Stimulated activated CD4-positive, alpha-beta T cell treated with anti-CD3 and anti-CD28 coated beads, Interleukin-12 subunit alpha, Interleukin-12 subunit beta, amount 100 ng/mL, for 24 hours (primary cell): ENCODE measurements around the gene KRT20.

ENCODE experiments used
- DNase-seq, 2 experiments: peaks; one replicate each; pipeline ENCODE4 v3.0.0-alpha.2; 2020; ENCODE audit warnings: low read depth in 2 of 2

Gene KRT20

DNA sequence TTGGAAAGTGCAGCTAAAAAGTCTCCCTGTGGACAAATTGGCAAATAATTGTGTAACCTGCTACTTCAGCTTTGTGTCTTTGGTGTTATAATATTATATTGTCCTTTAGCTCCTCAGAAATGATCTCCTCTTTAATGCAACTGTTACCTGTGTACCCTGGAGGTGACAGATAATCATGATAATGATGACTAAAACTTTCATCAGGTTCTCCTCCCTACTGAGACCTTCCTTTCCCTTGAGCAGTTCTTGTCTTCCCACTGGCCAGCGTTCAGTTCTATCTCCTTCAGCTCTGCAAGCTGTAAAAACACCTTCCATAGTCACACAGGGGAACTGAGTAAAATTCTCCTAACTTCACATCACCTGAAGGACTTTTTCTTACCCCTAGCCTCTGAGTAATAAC is 32.7 kb downstream of the KRT20 start:
- no peak for DNase-seq

DNA sequence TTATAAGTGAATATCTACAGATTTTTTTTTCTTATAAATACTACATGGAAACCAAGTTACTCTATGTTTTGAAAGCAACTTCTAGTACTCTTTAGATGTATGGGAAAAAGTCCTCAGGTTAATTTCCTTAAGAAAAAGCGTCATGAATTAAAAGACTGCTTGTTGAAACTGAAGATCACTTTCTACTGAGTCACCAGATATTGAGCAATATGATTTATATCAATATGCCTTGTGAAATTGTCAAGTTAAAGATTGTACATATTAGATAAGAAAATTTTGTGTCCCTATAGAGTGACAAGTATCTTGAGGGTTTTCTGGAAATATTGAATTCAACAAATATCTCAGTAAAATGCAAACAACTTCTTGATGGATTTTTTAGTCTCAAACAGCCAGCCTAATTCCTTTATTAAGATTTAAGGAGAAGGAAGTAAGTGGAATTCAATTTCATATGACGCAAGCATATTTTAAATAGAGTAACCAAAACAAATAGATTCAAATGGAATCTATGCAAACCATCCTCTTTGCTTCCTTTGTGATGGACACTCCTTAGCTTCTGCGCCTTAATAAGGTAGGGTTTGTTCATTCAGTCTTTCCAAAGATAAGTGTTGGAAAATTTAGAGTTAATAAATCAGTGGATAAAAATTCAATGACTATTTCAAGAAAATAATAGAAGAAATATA is 34.6 kb downstream of the KRT20 start:
- DNase-seq, result no peak

DNA sequence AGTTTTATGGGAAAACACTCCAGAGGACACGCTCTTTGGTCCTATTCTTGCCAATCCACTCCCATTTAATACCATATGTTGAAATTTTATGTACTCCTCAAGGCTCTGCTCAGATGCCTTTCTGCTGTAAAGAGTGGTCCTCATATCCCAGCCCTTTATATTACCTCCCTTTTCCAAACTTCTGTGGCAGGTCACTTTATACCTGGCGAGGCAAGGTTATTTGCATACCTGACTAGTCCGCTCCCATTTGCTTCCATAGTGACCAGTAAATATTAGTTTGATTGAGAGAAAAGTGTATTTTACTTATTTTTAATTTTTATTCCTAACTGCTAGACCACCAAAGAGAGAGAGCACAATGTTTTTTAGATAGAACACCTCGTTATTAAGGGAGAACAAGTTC is 35.3 kb downstream of the KRT20 start:
- no peak for DNase-seq

DNA sequence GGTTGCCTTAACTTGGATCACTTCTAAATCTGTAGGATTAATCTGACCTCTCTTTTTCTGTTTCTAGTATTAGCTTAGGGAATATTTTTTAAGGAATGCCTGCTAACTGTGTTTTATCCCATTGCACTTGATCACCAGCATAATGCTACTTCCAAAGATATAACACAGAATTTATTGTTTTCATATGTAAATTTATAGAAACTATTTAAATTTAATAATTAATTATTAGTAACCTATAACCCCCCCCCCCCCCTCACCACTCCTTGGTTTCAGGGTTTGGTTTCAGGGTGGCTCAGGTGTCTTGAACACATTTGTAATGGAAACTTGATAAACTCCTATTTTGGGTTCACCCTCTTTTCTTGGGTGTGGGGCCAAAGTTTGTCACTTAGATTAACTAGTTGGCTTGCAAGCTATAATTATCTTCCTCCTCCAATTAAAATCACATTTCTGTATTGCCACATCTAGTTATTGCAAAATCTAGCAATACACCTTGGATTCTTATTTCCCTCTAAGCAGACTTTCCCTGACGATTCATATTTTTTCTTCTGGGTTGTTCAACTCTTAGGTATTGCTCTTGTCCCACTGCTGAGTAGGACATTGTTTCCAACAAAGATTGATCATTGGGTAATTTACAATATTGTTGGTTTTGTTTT is 36.3 kb downstream of the KRT20 start:
- DNase-seq, result no peak

DNA sequence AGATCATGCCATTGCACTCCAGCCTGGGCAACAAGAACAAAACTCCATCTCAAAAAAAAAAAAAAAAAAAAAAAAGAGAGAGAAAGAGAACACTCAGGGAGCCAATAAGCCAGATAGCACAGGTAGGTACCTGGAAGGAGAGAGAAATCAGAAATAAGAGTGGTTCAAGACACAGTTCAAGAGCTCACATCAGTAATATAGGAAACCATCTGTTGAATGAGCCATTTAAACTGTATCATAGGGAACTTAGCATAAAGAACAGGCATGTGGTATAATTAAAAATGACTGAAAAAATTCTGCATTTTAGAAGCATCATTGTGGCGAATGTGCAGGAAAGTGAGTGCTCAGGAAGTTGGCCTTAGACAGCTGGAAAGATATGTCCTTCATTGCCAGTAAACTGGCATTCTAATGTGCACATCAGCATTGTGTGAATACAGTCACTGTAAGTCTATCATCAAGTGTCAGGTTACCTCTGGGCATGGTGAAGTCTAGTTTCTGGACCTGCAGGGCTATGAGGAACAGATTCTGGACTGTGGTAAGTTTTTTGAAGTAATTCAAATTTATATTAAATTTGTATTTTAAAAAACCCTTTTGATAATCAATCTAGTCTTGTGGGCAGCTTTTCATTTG is 38.4 kb downstream of the KRT20 start:
- no peak for DNase-seq

DNA sequence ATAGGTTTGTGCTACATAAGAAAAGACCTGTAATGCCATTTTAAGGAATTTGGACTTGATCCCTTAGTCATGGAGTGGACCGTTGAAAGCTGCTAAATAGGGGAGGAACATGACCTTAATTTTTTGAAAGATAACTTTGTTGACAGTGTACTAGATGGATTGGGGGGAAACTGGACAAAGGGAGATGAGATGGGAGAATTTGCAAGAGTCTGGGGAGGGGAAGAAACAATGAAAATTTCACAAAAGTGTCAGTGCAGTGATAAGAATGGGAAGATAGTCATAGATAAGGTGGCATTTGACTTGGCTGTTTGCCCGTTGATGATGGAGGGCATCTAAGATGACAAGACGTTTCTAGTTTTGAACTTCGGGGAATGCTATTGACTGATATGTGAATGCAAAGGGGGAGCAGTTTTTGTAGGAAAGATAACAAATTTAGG is 40.4 kb downstream of the KRT20 start:
- DNase-seq, result no peak

DNA sequence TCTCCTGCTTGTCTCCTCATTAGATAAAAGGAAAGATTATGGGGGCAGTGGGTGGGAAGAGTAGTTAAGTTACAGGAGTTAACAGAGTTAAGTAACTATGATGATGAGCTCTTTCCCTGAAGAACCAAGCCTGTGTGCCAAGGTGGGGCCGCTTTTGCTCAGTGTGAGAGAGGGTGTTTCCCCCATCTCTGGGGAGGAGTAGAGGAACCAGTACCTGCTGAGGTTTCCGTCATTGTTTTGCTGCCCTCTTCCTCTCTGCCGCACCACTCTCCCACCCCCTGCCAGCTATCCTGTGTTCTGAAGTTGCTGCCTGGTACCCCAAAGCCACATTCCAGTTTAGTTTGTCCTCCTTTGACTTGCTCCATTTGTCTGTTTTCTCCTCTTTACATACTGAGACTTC is 41.8 kb downstream of the KRT20 start:
- DNase-seq, result no peak

DNA sequence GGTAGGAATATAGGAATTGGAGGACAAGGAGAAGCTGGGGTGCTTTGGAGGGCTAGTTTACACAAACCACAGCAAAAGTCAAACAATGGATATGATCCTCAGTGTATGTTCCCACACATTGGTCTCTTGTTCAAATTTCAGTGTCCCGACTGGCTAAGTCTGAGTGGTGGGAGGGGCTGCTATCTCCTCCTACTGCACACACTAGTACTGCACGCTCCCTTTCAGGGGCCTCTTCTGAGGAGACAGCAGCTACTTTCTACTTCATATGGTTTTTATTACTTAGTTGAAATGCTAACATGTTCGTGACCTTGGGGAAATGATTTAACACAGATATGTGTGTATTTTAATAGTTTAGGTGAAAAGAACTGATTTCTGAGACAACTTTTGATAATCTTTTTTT is 43.8 kb downstream of the KRT20 start:
- DNase-seq, result no peak

DNA sequence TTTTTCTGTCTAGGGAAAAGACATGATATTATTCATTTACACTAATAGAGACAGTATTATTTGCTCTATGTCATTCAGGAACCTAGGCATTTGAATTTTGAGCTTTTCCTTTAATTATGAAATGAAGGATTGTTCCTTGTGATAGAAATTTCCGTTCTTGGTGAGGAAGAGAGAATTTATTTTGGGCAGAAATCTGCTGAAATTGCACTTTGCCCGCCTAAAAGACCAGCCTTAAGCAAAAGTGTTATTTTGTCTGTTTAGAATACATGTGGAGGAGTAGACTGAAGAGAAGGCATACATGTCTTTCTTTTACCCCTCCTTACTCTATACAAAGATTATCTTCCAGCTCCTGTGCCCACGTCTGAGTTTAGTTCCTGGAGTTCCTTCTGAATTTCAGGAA is 45.8 kb downstream of the KRT20 start:
- no peak for DNase-seq

DNA sequence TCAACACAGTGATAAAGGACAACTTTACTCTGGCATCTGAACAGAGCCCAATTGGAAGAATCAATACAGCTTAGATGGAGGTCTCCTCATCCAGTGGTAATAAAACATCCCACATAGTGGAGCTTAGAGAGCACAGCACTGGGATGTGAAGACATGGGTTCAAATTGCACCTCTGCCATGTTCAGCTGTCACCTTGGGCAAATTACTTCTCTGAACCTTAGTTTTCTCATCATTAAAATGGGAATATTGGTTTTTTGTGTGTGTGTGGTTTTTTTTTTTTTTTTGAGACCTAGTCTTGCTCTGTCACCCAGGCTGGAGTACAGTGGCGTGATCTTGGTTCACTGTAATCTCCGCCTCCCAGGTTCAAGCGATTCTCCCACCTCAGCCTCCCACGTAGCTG is 49.0 kb downstream of the KRT20 start:
- no peak for DNase-seq

DNA sequence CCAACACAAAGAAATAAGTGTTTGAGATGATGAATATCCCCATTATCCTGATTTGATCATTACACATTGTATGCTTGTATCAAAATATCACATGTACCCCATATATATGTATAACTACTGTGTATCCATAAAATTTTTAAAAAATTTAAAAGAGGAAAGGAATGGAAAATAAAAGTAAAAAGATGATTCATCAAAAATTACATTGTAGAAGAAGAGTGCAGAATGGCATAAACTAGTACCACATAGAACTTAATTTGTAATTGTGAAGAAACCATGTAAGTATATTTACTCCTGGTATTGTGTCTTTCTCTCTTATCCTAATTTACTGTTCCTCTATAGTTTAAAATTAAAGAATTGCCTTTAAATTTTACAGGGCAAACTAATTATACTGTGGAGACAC is 51.2 kb downstream of the KRT20 start:
- no peak for DNase-seq

DNA sequence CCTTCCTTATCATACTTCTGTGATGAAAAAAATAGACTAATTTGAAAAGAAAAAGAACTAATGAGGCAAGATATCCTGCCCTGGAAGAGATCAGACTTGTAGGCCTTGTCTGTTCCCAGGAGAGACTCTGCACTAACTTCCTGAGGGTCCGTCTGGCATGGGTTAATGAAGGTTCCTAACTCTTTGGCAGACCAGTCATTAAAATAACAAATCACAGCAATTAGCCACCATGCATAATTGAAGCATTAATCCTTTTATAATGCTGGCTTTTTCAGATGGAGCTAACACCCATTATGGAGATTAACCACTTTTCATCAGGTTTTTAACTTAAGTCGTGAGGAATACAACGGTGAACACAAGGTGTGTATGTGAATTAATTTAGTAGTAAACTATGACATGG is 52.2 kb downstream of the KRT20 start:
- no peak for DNase-seq

DNA sequence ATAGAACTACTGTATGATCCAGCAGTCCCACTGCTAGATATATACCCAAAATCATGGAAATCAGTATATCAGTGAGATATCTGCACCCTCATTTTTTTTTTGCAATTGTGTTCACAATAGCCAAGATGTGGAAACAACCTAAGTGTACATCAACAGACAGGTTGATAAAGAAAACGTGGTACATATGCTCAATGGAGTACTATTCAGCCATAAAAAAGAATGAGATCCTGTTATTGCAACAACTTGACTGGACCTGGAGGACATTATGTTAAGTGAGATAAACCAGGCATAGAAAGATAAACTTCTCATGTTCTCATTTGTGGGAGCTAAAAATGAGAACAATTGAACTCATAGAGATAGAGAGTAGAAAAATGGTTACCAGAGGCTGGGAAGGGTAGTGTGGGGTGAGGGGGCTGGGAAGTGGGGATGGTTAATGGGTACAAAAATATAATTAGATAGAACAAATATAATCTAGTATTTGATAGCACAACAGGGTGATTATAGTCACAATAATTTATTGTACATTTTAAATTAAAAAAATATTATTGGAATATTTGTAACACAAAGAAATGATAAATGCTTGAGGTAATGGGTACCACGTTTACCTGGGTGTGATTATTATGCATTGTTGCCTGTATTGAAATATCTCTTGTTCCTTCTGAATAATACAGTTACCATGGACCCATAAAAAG is 54.8 kb downstream of the KRT20 start:
- no peak for DNase-seq

DNA sequence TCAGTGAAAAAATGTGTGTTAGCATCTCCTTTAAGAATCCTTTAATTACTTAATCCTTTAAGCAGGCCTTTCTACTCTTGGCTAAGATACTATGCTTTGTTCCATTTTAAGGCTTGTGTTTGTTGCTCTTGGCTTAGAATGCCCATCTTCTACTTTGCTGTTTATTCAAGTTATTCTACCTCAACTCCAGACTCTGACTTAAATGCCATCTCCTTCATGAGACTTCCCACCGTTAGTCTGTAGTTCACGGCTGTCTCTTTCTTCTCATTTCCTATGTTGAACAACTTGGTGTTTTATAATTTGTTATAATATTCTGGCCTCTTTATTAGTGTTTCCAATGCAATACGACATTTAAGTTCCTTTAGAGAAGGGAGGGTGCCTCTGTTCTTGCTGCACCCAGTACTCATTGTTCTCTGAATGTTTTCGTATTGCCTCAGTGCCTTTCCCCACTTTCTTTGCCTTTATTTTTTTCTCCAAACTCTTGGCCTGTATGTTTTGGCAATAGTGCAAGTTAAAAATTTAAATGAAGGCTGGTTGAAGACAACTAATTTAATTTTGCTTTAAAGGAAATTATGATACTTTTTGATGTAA is 56.5 kb downstream of the KRT20 start:
- no peak for DNase-seq

DNA sequence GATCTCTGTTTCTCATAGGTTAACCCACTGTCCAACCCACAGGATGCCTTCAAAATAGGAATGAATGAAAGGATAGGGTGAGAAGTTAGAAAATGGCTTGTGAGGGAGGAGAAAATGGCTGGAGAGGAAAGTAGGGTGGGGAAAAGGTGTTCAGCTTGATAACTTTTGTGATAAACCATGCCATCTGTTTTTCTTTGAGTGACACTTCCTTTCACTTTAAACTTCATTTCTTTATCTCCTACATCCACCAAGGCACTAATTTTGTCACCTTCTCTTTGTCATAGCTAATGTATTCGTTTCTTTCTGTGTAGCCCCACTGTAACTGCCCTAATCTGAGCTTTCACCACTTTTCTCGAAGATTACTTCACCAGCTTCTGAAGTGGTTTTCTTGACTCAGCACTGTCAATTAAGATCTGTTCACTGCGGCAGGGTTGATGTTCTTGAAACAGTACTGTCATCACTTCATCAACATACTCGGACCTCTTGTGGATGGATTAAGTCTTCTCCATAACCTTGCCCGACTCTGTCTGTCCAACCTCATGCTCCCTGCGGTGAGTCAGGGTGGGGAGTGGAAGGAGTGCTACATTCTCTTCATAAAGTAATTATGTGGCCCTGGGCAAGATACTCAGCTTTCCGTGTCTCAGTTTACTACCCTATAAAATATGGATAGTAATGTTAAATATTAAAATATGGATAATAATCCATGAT is 57.1 kb downstream of the KRT20 start:
- no peak for DNase-seq
